ENCODE results near the gene AP1M1. TPM values are rescaled to one million over a fixed set of nuclear protein-coding genes. Genes with fewer than 3 reads are reported as not detected.

The AP1M1 gene
- total RNA-seq, 1 experiment from 2014 or later, result 27.7 TPM

DNA sequence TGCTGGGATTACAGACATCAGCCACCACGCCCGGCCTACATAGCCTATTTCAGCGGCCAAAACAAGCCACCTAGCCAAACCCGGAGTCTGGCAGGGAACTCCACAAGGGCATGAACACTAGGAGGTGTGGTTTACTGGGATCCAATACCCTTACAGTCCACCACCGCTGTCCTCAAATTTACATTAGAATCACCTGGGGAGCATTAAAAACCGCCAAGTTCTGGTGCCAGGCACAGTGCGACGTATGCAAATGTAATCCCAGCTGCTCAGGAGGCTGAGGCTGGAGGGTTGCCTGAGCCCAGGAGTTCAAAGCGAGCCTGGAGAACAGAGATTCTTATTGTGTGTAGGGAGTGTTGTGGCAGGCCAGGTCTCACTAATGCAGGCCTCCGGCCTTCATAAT lies 4.2 kb upstream of the AP1M1 start (continued):
- TF ChIP-seq, protein P1, sequence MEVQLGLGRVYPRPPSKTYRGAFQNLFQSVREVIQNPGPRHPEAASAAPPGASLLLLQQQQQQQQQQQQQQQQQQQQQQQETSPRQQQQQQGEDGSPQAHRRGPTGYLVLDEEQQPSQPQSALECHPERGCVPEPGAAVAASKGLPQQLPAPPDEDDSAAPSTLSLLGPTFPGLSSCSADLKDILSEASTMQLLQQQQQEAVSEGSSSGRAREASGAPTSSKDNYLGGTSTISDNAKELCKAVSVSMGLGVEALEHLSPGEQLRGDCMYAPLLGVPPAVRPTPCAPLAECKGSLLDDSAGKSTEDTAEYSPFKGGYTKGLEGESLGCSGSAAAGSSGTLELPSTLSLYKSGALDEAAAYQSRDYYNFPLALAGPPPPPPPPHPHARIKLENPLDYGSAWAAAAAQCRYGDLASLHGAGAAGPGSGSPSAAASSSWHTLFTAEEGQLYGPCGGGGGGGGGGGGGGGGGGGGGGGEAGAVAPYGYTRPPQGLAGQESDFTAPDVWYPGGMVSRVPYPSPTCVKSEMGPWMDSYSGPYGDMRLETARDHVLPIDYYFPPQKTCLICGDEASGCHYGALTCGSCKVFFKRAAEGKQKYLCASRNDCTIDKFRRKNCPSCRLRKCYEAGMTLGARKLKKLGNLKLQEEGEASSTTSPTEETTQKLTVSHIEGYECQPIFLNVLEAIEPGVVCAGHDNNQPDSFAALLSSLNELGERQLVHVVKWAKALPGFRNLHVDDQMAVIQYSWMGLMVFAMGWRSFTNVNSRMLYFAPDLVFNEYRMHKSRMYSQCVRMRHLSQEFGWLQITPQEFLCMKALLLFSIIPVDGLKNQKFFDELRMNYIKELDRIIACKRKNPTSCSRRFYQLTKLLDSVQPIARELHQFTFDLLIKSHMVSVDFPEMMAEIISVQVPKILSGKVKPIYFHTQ (CRISPR knock-in tag; IDR thresholded peaks at IDR 0.05), result no peak
- TF ChIP-seq ZNF232 (CRISPR knock-in tag; IDR thresholded peaks at IDR 0.05) (no peak), CREM (CRISPR knock-in tag; IDR thresholded peaks at IDR 0.05) (no peak), NFATC4 (CRISPR knock-in tag; IDR thresholded peaks at IDR 0.05) (no peak), MXD4 (CRISPR knock-in tag; IDR thresholded peaks at IDR 0.05; ENCODE audit: borderline replicate concordance) (no peak), ZNF263 (CRISPR knock-in tag; IDR thresholded peaks at IDR 0.05; ENCODE audit: low read depth) (no peak), ZBTB21 (CRISPR knock-in tag; IDR thresholded peaks at IDR 0.05; ENCODE audit: borderline replicate concordance) (no peak), OVOL2 (CRISPR knock-in tag; IDR thresholded peaks at IDR 0.05; ENCODE audit: borderline replicate concordance) (no peak)
- TF ChIP-seq, protein P2, sequence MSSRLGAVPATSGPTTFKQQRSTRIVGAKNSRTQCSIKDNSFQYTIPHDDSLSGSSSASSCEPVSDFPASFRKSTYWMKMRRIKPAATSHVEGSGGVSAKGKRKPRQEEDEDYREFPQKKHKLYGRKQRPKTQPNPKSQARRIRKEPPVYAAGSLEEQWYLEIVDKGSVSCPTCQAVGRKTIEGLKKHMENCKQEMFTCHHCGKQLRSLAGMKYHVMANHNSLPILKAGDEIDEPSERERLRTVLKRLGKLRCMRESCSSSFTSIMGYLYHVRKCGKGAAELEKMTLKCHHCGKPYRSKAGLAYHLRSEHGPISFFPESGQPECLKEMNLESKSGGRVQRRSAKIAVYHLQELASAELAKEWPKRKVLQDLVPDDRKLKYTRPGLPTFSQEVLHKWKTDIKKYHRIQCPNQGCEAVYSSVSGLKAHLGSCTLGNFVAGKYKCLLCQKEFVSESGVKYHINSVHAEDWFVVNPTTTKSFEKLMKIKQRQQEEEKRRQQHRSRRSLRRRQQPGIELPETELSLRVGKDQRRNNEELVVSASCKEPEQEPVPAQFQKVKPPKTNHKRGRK (CRISPR knock-in tag; IDR thresholded peaks at IDR 0.05; ENCODE audit: borderline replicate concordance), result no peak
- TF ChIP-seq, protein P3, sequence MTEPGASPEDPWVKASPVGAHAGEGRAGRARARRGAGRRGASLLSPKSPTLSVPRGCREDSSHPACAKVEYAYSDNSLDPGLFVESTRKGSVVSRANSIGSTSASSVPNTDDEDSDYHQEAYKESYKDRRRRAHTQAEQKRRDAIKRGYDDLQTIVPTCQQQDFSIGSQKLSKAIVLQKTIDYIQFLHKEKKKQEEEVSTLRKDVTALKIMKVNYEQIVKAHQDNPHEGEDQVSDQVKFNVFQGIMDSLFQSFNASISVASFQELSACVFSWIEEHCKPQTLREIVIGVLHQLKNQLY (CRISPR knock-in tag; IDR thresholded peaks at IDR 0.05), result no peak
- TF ChIP-seq, protein P4, sequence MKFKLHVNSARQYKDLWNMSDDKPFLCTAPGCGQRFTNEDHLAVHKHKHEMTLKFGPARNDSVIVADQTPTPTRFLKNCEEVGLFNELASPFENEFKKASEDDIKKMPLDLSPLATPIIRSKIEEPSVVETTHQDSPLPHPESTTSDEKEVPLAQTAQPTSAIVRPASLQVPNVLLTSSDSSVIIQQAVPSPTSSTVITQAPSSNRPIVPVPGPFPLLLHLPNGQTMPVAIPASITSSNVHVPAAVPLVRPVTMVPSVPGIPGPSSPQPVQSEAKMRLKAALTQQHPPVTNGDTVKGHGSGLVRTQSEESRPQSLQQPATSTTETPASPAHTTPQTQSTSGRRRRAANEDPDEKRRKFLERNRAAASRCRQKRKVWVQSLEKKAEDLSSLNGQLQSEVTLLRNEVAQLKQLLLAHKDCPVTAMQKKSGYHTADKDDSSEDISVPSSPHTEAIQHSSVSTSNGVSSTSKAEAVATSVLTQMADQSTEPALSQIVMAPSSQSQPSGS (CRISPR knock-in tag; IDR thresholded peaks at IDR 0.05; ENCODE audit: borderline replicate concordance, low read depth), result no peak

DNA sequence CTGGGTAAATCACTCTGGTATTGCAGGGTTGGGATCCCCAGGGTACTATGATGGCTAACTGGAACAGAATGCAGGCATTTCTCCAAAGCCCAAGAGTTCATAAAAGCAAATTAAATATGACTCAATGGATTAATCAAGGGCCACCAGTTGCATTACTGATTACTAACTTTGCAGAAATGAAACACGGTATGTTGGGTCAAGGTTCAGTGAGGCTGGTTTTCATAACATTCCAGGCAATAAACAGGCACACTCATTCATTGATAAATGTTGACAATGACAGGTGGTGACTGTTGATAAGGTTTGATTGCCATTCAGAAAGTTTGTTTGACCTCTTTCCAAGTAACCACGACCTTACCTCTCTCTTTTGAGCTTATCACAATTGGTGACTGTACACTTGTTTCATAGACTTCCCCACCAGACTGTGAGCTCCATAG lies 506 bp upstream of the AP1M1 start:
- no peak for ATAC-seq
- H3K27me3 Mint-ChIP-seq (ENCODE audit: low read depth), result no peaks in the 10 kb centered on the region; the same call in 1 of the 2 replicates
- no peaks in the 10 kb centered on the region for H3K9me3 Mint-ChIP-seq
- no peak for DNase-seq (ENCODE audit: low spot score)
- peak overlapping the region; percentile 97 for H3K27ac Mint-ChIP-seq
- H3K4me1 Mint-ChIP-seq, result peaks cover 17% of the 10 kb centered on the region
- peak overlapping the region; percentile 89 for H3K4me3 Mint-ChIP-seq
- H3K36me3 Mint-ChIP-seq, result no peaks in the 10 kb centered on the region; the same call in 1 of the 2 replicates
- CTCF ChIA-PET, result interaction anchor here (0.6 to 3.1 kb wide), 4 partner anchors 12 to 375 kb away, joined by 3 to 39 read pairs (median 4); partner anchors contain the start of gene FAM32A
- POLR2A ChIA-PET, result interaction anchor here (1.4 kb wide), 1 partner anchor 12 kb away, joined by 6 read pairs; the partner anchor contains the start of gene FAM32A
- TF ChIP-seq NR2C2 (CRISPR knock-in tag; IDR thresholded peaks at IDR 0.05), result no peak
- TF ChIP-seq JAZF1 (CRISPR knock-in tag; IDR thresholded peaks at IDR 0.05), result no peak
- TF ChIP-seq, protein P5, sequence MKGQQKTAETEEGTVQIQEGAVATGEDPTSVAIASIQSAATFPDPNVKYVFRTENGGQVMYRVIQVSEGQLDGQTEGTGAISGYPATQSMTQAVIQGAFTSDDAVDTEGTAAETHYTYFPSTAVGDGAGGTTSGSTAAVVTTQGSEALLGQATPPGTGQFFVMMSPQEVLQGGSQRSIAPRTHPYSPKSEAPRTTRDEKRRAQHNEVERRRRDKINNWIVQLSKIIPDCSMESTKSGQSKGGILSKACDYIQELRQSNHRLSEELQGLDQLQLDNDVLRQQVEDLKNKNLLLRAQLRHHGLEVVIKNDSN (CRISPR knock-in tag; IDR thresholded peaks at IDR 0.05), result no peak
- TF ChIP-seq, protein P6, sequence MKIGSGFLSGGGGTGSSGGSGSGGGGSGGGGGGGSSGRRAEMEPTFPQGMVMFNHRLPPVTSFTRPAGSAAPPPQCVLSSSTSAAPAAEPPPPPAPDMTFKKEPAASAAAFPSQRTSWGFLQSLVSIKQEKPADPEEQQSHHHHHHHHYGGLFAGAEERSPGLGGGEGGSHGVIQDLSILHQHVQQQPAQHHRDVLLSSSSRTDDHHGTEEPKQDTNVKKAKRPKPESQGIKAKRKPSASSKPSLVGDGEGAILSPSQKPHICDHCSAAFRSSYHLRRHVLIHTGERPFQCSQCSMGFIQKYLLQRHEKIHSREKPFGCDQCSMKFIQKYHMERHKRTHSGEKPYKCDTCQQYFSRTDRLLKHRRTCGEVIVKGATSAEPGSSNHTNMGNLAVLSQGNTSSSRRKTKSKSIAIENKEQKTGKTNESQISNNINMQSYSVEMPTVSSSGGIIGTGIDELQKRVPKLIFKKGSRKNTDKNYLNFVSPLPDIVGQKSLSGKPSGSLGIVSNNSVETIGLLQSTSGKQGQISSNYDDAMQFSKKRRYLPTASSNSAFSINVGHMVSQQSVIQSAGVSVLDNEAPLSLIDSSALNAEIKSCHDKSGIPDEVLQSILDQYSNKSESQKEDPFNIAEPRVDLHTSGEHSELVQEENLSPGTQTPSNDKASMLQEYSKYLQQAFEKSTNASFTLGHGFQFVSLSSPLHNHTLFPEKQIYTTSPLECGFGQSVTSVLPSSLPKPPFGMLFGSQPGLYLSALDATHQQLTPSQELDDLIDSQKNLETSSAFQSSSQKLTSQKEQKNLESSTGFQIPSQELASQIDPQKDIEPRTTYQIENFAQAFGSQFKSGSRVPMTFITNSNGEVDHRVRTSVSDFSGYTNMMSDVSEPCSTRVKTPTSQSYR (CRISPR knock-in tag; IDR thresholded peaks at IDR 0.05), result no peak
- no peak for TF ChIP-seq SOX15 (CRISPR knock-in tag; IDR thresholded peaks at IDR 0.05)
- TF ChIP-seq, protein P7, sequence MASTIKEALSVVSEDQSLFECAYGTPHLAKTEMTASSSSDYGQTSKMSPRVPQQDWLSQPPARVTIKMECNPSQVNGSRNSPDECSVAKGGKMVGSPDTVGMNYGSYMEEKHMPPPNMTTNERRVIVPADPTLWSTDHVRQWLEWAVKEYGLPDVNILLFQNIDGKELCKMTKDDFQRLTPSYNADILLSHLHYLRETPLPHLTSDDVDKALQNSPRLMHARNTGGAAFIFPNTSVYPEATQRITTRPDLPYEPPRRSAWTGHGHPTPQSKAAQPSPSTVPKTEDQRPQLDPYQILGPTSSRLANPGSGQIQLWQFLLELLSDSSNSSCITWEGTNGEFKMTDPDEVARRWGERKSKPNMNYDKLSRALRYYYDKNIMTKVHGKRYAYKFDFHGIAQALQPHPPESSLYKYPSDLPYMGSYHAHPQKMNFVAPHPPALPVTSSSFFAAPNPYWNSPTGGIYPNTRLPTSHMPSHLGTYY (CRISPR knock-in tag; IDR thresholded peaks at IDR 0.05), result no peak
- TF ChIP-seq CBFB (CRISPR knock-in tag; IDR thresholded peaks at IDR 0.05; ENCODE audit: low read depth), result no peak
- TF ChIP-seq ZNF317 (CRISPR knock-in tag; IDR thresholded peaks at IDR 0.05; ENCODE audit: borderline replicate concordance, low read depth), result no peak
- TF ChIP-seq IRF2 (CRISPR knock-in tag; IDR thresholded peaks at IDR 0.05; ENCODE audit: borderline replicate concordance, low read depth), result no peak
- no peak for TF ChIP-seq CREB1 (CRISPR knock-in tag; IDR thresholded peaks at IDR 0.05)
- TF ChIP-seq, protein P8, sequence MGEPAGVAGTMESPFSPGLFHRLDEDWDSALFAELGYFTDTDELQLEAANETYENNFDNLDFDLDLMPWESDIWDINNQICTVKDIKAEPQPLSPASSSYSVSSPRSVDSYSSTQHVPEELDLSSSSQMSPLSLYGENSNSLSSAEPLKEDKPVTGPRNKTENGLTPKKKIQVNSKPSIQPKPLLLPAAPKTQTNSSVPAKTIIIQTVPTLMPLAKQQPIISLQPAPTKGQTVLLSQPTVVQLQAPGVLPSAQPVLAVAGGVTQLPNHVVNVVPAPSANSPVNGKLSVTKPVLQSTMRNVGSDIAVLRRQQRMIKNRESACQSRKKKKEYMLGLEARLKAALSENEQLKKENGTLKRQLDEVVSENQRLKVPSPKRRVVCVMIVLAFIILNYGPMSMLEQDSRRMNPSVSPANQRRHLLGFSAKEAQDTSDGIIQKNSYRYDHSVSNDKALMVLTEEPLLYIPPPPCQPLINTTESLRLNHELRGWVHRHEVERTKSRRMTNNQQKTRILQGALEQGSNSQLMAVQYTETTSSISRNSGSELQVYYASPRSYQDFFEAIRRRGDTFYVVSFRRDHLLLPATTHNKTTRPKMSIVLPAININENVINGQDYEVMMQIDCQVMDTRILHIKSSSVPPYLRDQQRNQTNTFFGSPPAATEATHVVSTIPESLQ (CRISPR knock-in tag; IDR thresholded peaks at IDR 0.05), result no peak
- TF ChIP-seq ZNF423 (CRISPR knock-in tag; IDR thresholded peaks at IDR 0.05), result no peak
- TF ChIP-seq GRHL2 (CRISPR knock-in tag; IDR thresholded peaks at IDR 0.05; ENCODE audit: insufficient replicate concordance, severe bottlenecking), result no peak
